Left lobe of liver (tissue), 2 donors: Measurements from ENCODE around the gene TRA2B. TPM values are rescaled to one million over a fixed set of nuclear protein-coding genes. Genes with fewer than 3 reads are reported as not detected.
"Not testable (repeated sequence)": the region's sequence is repeated elsewhere in the genome, so short reads cannot be mapped to it uniquely, and the experiment has no call there.

ENCODE experiments used
- ATAC-seq: fragments of 200-7000 bp; cut with Tn5 transposase; one replicate; pipeline ENCODE4 v1.9.1; 2020; ENCODE audit warnings: mild to moderate bottlenecking, moderate library complexity
- DNase-seq: peaks from one replicate; pipeline ENCODE4 v3.0.0-alpha.2; 2020; ENCODE audit warnings: low spot score
- total RNA-seq: library from RNA; stranded (reverse); gene quantifications from one replicate; pipeline ENCODE4 v1.2.1, GENCODE V29; 2021
- donor health status: DM: no; HTN: no; CAD: no; lungs with moderate emphysema.
- donor health status: DM: no; HTN: yes; CAD: no.

TRA2B gene
- total RNA-seq, 1 donor from 2014 or later: 40.4 TPM

GRCh38 chr3:185929192-185930151 lies 8.3 kb downstream of the TRA2B start:
- no peak for DNase-seq
- no peak for ATAC-seq

GRCh38 chr3:185928496-185928895 lies 9.3 kb downstream of the TRA2B start:
- ATAC-seq: no peak

GRCh38 chr3:185927501-185928200 lies 10.2 kb downstream of the TRA2B start:
- no peak for DNase-seq
- ATAC-seq: peak; percentile 65

More at GRCh38 chr3:185928496-185928895, 9.3 kb downstream of the TRA2B start:
- DNase-seq: no peak

DNA sequence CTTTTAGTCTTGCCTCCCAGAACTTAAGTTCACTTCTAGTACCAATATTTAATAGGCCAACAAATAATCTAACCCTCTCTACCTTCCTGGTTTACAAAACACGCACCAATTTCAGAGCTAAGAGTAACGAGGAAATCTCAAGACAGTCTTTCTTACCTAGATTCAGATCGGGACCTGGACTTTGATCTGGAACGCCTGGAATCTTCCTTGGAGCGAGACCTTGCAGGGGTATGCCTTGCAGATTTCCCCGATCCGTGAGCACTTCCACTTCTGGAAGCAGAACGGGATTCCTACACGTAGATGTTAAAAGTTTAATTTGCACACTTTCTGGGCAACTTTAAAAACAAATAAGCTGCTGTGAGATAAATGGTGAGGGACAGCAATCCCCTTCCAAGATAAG lies 11.4 kb downstream of the TRA2B start:
- DNase-seq (no peak), ATAC-seq (no peak)

GRCh38 chr3:185925353-185925752 lies 12.5 kb downstream of the TRA2B start:
- no peak for ATAC-seq
- no peak for DNase-seq

DNA sequence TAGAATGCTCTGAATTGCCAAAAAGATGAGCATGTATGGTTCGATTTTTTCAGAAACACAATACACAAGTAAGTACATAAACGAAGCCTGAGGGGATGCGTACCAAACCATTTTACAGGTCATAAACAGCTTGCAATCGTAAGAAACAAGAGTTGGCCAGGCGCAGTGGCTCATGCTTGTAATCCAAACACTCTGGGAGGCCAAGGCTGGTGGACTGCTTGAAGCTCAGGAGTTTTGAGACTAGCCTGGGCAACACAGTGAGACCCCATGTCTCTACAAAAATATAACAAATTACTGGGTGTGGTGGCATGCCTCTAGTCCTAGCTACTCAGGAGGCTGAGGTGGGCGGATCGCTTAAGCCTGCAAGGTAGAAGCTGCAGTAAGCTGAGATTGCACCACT lies 13.4 kb downstream of the TRA2B start:
- DNase-seq: no peak
- ATAC-seq: no peak

DNA sequence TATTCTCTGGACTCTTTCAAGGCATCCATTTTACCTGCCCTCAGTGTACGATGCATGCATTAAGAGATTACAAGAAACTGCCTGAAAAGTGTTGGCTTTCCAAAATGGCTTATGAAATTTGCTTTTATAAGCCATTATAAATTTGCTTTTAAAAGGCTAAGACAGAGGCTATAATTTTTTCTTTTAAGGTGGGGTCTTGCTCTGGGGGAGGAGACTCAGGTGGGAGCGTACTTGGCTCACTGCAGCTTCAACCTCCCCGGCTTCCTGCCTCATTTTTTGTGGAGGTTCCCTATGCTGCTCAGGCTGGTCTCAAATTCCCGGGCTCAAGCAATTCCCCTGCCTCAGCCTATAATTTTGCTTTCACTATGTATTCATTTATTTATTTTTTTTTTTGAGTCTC lies 17.6 kb downstream of the TRA2B start:
- no peak for ATAC-seq

GRCh38 chr3:185916042-185916833 lies 21.6 kb downstream of the TRA2B start:
- ATAC-seq (no peak), DNase-seq (no peak)

More for the DNA sequence above, 17.6 kb downstream of the TRA2B start:
- DNase-seq: no peak

DNA sequence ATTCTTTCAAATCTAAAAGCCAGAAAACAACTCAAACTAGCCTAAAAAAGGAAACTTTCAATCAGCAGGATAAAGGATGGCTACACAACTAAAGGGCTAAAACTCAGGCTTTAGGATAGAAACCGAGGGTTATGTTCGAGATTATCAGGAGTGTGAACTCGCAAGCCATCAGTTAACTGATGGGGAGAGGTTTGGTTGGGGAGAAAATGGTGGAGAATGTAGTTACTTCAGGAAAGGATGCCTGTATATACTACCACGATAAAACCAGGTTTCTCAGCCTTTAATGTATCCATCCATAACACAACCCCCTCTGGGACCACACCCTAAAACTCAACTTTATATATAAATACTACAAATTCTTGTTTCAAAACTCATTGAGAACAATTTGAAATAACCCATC lies 22.2 kb downstream of the TRA2B start:
- no peak for DNase-seq
- no peak for ATAC-seq

DNA sequence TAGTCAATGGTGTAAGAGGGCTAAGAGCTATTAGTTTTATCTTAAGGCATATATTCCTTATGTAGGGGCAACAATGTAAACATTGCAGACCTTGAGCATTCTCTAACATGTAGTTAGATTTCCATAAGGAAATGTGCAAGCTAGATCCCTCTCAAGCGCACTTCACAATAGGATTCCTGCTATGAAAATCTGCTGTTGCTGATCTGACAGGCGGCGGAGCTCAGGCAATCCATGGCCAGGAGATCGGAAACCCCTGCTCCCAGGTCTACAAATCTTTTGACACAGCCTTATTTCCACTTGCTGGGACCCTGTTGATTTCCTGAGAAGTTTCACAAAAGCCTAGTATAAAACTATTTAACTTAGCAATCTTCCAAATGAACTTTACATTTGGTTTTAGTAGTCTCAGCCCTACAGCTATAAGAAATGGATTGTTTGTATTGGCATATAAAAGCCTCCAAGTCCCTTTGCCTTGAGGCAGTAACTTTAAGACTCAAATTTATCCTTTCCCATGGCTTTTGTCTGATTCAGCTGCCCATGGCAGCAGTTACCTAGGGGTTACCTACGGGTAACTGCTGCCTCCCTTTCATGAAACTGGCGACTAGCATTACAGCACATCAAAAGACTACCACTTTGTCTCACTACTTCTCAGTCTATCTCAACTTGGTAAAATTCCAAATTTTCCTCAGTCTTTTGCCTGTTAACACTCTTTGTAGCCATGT lies 22.7 kb downstream of the TRA2B start:
- ATAC-seq: no peak

DNA sequence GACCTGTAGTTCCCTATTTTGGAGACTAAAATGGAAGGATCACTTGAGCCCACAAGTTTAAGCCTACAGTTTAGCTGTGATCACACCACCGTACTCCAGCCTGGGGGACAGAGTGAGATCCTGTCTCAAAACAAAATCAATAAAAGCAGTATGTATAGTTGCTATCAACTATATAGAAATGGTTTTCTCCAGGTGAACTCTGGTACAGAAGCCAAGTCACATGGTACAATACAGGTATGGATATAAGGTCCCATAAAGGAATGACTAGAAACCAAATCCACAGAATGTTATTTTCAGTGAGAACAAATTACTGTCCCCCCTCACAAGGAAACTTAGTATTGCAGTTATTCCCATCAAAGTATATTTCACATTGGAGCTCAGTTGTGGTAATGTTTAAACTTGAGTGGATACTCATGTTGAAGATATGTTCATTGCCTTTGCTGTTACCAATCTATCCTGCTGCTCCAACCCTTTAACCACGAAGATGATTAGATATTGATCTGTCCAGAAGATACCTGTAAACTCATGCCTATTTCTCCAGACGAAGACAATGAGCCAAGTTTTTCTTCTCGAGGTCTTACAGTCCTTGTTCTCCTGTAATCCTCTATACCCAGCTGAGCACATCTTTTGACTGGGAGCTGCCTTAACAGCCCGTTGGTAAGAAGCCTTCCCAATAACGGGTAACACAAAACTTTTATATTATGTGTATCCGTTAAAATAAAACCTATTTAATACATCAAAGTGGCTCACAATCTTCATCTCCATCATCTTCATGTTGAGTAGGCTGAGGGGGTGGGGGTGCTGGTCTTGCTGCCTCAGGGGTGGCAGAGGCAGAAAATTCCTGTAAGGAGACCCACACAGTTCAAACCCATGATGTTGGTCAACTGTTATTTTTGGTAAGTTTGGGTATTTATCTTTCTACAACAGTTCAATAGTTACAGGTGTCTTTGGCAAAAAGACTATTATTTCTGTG lies 24.6 kb downstream of the TRA2B start:
- DNase-seq (no peak), ATAC-seq (peak; percentile 39)

More for the DNA sequence above, 22.7 kb downstream of the TRA2B start:
- no peak for DNase-seq

GRCh38 chr3:185912512-185912911 lies 25.3 kb downstream of the TRA2B start:
- DNase-seq: no peak
- ATAC-seq: no peak

DNA sequence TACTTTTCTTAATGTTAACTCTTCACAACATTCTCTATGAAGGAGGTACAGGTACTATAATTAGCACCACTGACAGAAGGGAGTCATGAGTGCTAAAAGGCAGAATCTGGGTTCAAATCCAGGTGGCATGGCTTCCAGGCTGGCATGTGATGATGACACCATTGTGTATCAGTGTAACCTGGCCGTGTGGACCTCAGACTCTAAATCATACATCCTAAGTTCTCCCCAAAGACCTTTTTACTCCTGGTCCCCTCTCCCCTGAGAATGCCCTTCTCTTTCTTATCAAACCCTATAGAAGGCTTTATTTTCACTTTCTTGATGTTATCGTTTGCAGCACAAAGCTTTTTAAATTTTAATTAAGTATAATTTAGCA lies 26.8 kb downstream of the TRA2B start:
- DNase-seq: not testable (repeated sequence)
- ATAC-seq: peak; percentile 11

- ATAC-seq: peak; percentile 33
- DNase-seq: not testable (repeated sequence)
These were observed 27.3 kb downstream of the TRA2B start for GRCh38 chr3:185910322-185911075.

- ATAC-seq, DNase-seq: not testable (repeated sequence)
These were observed 27.9 kb downstream of the TRA2B start for GRCh38 chr3:185909913-185910312.

DNA sequence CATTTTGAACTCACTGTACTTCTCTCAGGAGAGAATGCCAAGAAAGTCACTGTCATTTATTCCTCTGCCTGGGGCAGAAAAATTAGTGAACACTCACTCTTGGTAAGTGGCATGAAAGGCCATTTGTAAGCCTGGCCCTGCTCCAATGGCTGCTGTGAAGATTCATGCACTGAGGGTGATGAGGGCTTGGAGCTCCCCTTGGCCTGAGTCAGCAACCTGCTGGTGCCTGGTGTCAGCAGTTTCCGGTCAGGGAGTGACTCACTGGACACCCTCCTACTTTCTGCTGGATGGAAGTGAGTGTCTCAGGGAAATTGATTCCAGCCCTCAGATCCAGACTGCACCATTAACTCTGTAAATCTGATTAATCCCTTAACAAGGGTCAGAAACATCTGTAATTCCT lies 37.6 kb downstream of the TRA2B start:
- peak; percentile 58 for ATAC-seq
- no peak for DNase-seq

DNA sequence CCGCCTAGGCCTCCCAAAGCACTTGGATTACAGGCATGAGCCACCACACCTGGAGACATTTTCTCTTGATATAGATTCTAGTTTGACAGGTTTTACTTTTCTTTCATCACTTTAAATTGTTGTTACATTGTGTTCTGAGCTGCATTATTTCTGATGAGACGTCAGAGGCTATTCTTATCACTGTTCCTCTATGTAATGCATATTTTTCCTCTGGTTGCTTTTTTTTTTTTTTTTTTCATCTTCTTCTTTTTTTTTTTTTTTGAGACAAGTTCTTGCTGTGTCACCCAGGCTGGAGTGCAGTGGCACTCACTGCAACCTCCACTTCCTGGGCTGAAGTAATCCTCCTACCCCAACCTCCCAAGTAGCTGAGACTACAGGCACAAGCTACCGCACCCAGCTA lies 41.2 kb downstream of the TRA2B start:
- ATAC-seq (no peak), DNase-seq (no peak)

GRCh38 chr3:185887066-185887465 lies 50.7 kb downstream of the TRA2B start:
- DNase-seq (no peak), ATAC-seq (no peak)

- ATAC-seq (no peak), DNase-seq (no peak)
These were observed 53.2 kb downstream of the TRA2B start for GRCh38 chr3:185884641-185885040.
